Measurements from ENCODE around the gene GLRX5.
"Not testable (repeated sequence)": the region's sequence is repeated elsewhere in the genome, so short reads cannot be mapped to it uniquely, and the experiment has no call there.

Gene GLRX5

GRCh38 chr14:95500201-95500681 is 34.6 kb upstream of the GLRX5 start:
- no peak for DNase-seq

GRCh38 chr14:95500772-95501401 is 34.0 kb upstream of the GLRX5 start:
- DNase-seq: no peak

GRCh38 chr14:95502381-95502950 is 32.4 kb upstream of the GLRX5 start:
- DNase-seq: no peak

GRCh38 chr14:95503365-95504134 is 31.3 kb upstream of the GLRX5 start:
- no peak for DNase-seq

DNA sequence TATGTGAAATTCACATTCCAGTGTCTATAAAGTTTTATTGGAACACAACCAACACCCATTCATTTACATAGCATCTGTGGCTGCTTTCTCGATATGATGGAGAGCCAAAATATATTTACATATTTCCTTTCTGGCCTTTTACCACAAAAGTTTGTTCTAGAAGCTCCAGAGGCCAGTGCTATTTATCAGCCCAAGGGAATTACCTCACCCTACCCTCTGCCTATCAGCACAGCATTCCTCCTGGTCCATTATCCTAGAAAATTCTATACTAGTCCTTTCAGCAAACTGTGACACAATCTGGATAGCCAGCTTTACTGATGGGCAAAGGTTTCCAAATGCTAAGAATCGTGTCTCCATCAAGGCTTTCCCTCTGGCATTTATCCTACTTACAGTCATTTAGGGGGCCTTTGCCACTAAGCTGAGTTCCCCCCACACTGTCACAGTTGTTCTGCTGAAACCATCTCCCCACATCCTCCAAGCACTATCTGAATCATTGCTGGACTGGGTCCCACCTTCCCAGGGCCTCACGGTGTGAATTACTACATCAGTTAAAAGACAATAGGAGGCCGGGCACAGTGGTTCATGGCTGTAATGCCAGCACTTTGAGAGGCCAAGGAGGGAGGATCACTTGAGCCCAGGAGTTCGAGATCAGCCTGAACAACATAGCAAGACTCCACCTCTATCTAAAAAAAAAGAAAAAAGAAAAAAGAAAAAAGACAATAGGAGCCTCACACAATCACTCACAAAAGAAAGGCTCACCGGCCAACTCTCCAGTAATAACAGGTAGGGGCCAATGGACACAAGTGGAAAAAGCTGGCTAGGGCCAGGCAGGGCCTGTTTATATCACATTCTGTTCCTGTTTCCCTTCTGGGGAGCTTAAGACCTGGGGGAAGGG is 30.5 kb upstream of the GLRX5 start:
- DNase-seq: no peak

DNA sequence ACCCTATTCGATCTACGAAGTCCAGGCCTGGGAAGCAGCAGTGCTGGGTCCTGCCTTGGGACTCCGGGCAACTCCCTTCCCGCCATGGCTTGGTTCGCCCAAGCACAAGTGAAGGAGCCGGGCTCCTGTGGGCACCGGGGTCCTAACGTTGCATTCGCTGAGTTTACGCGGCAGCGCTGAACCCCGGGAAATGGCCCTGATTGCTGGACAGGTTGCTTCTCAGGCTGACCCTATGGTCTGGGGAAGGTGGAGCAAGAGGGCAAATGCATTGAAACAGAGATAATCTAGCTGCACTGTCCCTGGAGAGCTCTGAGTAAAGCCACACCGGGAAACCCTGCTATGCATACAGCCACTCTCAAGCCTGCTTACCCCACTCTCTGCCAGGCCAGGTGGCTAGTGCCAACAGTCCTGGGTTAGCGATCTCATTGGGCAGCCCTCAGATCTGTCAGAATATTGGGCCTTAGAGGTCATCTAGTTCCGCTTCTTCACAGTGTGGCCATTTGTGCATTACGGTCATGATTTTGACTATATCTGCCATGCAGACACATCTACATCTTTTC is 29.7 kb upstream of the GLRX5 start:
- DNase-seq: no peak

GRCh38 chr14:95507174-95507573 is 27.7 kb upstream of the GLRX5 start:
- DNase-seq: no peak

GRCh38 chr14:95507701-95508103 is 27.1 kb upstream of the GLRX5 start:
- no peak for DNase-seq

GRCh38 chr14:95508377-95508776 is 26.5 kb upstream of the GLRX5 start:
- no peak for DNase-seq

DNA sequence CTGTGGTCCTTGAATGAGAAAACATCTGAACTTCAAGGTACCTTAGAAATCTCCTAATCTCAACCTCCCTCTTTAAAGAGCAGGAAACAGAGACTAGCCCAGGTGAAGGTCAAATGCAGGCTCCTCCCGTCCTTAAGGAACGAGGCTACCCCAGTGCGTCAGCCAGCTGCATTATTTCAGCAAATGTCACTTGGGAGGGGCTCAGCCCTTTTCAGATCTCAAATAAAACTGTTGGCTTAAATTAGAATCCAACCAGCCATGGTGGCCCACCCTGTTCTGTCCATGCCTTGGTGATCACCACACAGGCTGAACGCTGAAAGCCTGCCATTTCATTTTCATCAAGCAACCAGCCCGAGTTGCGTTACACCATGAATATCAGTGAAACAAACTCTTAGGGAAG is 25.4 kb upstream of the GLRX5 start:
- DNase-seq: no peak

DNA sequence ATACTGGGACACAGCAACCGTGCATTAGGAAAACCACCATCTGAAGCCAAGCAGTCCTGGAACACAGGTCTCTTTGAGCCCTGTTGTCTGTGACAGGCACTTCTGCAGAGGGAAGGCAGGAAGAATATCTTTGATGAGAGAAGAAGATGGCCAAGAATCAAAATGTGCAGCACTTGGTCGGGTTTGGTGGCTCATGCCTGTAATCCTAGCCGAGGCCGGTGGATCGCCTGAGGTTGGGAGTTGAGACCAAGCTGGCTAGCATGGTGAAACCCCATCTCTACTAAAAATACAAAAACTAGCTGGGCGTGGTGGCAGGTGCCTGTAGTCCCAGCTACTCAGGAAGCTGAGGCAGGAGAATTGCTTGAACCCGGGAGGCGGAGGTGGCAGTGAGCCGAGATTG is 24.5 kb upstream of the GLRX5 start:
- DNase-seq: not testable (repeated sequence)

DNA sequence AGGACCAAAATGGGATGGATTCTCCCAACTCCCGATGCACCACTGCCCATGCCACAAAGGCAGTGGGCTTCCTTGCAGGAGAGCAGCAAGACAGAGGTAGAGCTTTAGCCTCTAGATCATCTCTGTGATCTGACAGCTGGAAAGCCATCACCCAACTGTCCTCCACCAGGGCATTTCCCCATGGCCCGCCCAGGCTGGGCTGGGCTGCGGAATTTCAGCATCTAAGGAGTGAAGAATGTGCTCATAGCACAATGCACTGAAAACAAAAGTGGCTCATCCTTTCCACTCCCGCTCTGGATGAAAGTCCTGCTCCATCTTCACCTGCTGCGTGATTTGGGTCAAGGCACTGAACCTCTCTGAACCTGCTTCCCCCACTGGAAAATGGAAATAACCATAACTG is 24.0 kb upstream of the GLRX5 start:
- DNase-seq: no peak

DNA sequence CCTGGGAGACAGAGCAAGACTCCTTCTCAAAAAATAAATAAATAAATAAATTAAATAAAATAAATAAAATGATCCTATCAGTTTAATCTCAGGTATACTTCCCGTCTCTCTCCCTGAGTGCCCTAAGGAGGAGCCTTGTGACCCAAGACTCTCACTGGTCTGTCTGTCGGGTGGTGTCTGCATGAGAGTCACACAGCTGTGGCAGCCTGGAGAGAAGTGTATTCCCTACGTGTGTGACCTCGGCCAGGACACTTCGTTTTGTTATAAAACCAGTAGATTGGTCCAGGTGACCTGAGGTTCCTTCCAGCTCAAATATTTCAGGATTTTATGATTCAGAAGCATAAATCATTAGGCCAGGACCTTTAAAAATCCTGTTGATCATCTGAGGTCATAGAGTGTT is 23.2 kb upstream of the GLRX5 start:
- no peak for DNase-seq

DNA sequence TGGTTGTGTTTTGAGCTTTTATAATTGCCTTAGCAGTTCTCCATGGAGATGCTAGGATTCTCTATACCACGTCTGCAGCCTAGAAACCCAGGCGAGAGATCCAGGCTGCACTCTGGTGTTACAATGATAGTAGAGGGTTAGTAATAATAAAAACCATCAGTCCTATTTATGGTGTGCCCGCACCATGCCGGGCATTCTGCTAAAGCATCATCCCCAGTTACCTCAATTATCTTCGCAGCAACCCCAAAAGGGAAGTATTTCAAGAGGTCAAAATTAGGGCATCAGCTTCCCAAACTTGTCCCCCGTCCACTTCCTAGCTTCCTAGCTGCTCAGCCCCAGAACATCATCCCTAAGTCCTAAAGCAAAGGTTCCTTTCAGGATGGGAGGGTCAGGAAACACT is 21.6 kb upstream of the GLRX5 start:
- no peak for DNase-seq

DNA sequence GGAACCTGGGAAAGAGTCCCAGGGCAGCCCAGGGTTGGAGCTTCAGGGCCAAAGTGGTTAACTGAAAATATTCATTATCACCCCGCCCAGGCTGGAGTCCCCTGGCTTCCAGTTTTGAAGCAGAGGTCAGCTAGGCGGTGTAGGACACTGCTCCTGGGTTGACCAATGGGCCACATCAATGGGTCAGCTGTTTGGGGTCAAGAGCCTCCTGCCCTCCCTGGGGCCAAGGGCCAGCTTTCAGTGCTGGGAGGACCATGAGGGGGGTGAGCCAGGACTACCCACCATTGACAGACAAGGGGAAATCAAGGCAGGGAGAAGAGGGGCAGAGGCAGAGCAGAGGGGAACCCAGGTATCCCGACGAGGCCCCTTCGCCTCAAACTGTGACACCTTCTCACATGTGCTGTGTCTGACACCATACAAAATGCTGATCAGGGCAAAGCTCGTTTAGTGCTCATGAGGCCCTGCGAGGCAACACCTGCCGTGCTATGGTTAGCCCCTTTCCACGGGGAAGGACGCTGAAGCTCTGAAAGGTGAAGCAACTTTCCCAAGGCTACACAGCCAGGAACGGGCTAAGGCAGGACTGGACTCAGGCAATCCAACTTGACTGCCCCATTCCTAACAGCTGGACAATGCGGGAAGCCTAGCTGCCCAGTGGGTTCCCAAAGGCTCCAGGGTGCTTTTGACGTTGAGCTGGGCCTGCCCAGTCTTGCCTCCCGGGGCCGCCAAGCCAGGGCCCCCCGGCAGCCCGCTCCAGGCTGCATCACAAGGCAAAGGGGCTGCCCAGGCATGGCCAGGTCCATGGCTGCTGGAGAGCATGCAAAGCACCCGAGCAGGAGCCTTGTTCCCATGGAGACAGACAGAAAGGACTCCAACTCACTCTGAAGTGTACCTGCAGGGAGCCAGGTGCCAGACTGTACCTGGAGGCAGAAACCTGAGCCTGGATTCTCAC is 20.4 kb upstream of the GLRX5 start:
- no peak for DNase-seq

DNA sequence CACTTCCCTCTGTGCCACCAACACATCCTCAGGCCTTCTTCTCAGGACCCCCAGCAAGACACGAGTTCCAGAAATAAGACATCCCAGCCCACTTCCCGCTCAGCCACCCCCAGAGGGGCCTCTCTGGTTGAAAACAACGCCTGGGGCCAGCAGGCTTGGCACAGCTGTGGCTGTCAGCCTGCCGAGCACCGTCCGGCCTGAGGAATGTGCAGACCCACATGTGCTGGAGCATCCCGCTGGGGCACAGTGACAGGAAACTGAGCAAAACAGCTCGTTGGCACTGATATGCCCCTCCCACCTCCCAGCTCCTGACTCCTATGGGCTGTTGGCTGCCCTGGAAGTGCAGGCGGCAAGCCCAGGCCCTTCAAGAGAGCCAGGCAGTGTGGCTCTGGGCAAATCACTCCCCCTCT is 19.8 kb upstream of the GLRX5 start:
- no peak for DNase-seq

- peak; percentile 15 for DNase-seq
Observed at GRCh38 chr14:95515596-95516552, 19.0 kb upstream of the GLRX5 start.

DNA sequence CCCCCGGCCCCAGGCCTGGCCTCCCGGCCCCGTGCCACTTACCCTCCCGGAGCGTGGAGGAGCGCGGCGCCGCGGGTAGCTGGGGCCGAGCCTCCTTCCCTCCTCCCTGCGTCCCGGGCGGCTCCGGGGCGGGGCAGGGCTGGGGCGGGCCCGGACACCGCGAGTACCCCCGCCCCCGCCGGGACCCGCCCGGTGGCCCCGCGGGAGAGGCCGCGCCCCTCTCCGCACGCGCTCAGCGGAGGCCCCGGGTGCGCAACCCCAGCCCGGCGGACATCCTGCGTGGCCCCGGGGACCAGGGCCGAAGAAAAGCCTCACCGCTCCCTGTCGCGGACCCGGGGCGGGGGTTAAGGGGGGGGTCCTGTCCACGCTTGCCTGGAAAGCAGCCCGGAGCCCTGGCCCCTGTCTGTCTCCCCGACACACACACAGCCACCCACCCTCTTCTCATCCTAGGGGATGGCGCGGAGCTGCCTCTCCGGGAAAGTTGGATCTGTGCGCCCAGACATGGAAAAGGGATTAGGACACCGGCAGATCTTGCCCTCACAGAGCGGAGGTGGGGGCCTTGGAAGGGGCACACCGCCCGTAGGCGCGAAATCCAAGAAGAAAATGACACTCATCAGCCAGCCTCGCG is 18.2 kb upstream of the GLRX5 start, which contains the start of gene SYNE3:
SYNE3 (minus strand) TSS at position 97 of the 628 bp plus-strand sequence. CDS start 40,829 bp downstream, outside the sequence.
- no peak for DNase-seq

DNA sequence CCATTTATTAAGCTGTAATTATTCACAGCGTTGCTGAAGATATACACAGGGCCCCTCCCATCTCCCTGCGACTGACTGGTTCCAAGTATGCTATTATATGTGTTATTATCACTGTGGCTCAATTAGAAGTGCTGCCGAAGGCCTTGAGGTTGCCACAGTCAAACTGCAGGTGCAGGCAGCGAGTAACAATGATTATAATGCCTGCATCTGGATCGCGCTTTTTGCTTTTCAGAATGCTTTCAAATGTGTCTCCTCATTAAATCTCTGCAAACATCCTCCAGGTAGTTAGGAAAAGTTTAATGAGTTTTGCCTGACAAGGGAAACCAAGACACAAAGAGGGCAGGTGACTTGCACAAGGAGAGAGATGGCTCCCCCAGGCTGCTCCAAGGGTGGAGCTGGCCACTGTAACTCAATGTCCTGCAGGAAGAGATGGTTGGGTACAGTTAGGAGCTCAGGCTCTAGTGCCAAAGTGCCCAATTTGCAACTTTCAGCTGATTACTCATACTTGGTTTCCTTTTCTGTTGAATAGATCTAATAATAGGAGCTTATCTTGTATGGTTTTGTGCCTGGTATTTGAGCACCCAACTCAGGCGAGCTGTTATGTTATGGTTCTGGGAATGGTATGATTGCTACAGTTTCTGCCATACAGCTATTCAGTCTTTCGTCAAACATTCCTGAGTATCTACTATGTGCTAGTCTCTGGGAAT is 16.7 kb upstream of the GLRX5 start:
- no peak for DNase-seq

Measured in SIG-M5 (cell line).